Head of caudate nucleus (tissue), 42 donors: Measurements from ENCODE around the gene OR2H2.

Experiments used
- DNase-seq, 42 donors: peaks; one replicate each; pipeline versions ENCODE4 v3.0.0 to v3.0.0-alpha.2; 2020 to 2021; ENCODE audit warnings: mixed read lengths in 7 of 42
- intact Hi-C: fragments of 100-400 bp; cut with DNase I; formaldehyde crosslinking; loops from one replicate; pipeline ENCODE4 v1.15.0; 2022

OR2H2 gene

GRCh38 chr6:29584821-29585220, at the start of gene OR2H2:
Gene OR2H2, plus strand, starts transcription at chr6:29585121. Its CDS starts 2,824 bp downstream, at chr6:29587945.
- intact Hi-C loops, result loop anchor here (10.0 kb wide), 1 partner anchor 890 kb away; no protein-coding TSS in a partner anchor
- DNase-seq, result no peak

GRCh38 chr6:29537714-29538403, 47.1 kb upstream of the OR2H2 start:
- peak in 1 of 42 donors; percentile 27 for DNase-seq
- intact Hi-C loops, result no loop called here

GRCh38 chr6:29547573-29547972, 37.3 kb upstream of the OR2H2 start:
- DNase-seq, result no peak
- intact Hi-C loops, result no loop called here

GRCh38 chr6:29552512-29553051, 32.3 kb upstream of the OR2H2 start:
- intact Hi-C loops, result no loop called here
- peak in 2 of 42 donors; percentile 7 to 24 for DNase-seq

- DNase-seq, result peak in 18 of 42 donors; percentile 2 to 55 (median 15)
- intact Hi-C loops, result no loop called here
These were observed 31.5 kb upstream of the OR2H2 start for GRCh38 chr6:29553268-29554057.

GRCh38 chr6:29554764-29555163, 30.2 kb upstream of the OR2H2 start:
- DNase-seq, result no peak
- intact Hi-C loops, result no loop called here

- intact Hi-C loops, result no loop called here
- no peak for DNase-seq
These were observed 27.6 kb upstream of the OR2H2 start for GRCh38 chr6:29557320-29557719.

- DNase-seq, result no peak
- intact Hi-C loops, result no loop called here
These were observed 26.4 kb upstream of the OR2H2 start for GRCh38 chr6:29558439-29559079.

- DNase-seq, result no peak
- intact Hi-C loops, result no loop called here
These were observed 25.2 kb upstream of the OR2H2 start, which contains the start of gene UBD for GRCh38 chr6:29559524-29560287. Gene UBD, minus strand, starts transcription at chr6:29559732. Its CDS starts 31 bp downstream, at chr6:29559701.

- DNase-seq, result no peak
- intact Hi-C loops, result no loop called here
These were observed 23.8 kb upstream of the OR2H2 start for GRCh38 chr6:29561091-29561490.

GRCh38 chr6:29561606-29562181, 23.2 kb upstream of the OR2H2 start:
- no peak for DNase-seq

GRCh38 chr6:29563435-29563965, 21.4 kb upstream of the OR2H2 start:
- intact Hi-C loops, result no loop called here
- no peak for DNase-seq

More at GRCh38 chr6:29561606-29562181, 23.2 kb upstream of the OR2H2 start:
- intact Hi-C loops, result no loop called here

GRCh38 chr6:29564875-29565274, 20.0 kb upstream of the OR2H2 start:
- DNase-seq, result no peak
- intact Hi-C loops, result no loop called here

GRCh38 chr6:29566856-29567255, 18.1 kb upstream of the OR2H2 start:
- no peak for DNase-seq
- intact Hi-C loops, result no loop called here

- no peak for DNase-seq
- intact Hi-C loops, result no loop called here
These were observed 17.4 kb upstream of the OR2H2 start for GRCh38 chr6:29567541-29567940.

GRCh38 chr6:29567991-29568390, 16.9 kb upstream of the OR2H2 start:
- DNase-seq, result no peak
- intact Hi-C loops, result no loop called here

GRCh38 chr6:29576056-29576455, 8.9 kb upstream of the OR2H2 start:
- no peak for DNase-seq

GRCh38 chr6:29577544-29577943, 7.4 kb upstream of the OR2H2 start:
- no peak for DNase-seq
- intact Hi-C loops, result no loop called here

More at GRCh38 chr6:29576056-29576455, 8.9 kb upstream of the OR2H2 start:
- intact Hi-C loops, result no loop called here
